WTC11 (cell line): ENCODE results near the gene RPS29.

Experiments used
- FOXJ3 ChIP-seq: sonication (generic); formaldehyde crosslinking; IDR thresholded peaks from 2 replicates; pipeline ENCODE4 v1.9.0; 2021; ENCODE audit warnings: missing genetic modification reagents, mild to moderate bottlenecking, borderline replicate concordance
- NFYB ChIP-seq: sonication (generic); formaldehyde crosslinking; conservative IDR thresholded peaks from 2 replicates; pipeline ENCODE4 v1.8.0; 2022; ENCODE audit warnings: low read depth, missing genetic modification reagents
- NR2C2 ChIP-seq: sonication (generic); formaldehyde crosslinking; IDR thresholded peaks from 2 replicates; pipeline ENCODE4 v1.8.0; 2022; ENCODE audit warnings: mild to moderate bottlenecking, missing genetic modification reagents
- TF ChIP-seq, protein P1 (sequence below): fragments of 200-600 bp; IDR thresholded peaks from 2 replicates; pipeline ENCODE4 v1.8.0; 2022; ENCODE audit warnings: antibody characterized with exemption

DNA sequence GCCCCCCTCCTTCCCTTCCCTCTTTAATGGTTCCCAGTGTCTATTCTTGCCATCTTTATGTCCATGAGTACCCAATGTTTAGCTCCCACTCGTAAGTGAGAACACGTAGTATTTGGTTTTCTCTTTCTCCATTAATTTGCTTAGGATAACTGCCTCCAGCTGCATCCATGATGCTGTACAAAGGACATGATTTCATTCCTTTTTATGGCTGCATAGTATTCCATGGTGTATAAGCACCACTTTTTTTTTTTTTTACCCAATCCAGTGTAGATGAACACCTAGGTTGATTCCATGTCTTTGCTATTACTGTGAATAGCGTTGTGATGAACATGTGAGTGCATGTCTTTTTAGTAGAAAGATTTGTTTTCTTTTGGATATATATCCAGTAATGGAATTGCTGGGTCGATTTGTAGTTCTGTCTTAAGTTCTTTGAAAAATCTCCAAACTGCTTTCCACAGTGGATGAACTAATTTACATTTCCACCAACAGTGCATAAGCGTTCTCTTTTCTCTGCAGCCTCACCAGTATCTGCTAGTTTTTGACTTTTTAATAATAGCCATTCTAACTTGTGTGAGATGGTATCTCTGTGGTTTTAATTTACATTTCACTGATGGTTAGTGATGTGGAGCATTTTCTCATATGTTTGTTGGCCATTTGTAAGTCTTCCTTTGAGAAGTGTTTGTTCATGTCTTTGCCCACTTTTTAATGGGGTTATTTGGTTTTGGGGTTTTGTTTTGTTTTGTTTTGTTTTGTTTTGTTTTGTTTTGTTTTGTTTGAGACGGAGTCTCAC, 26.0 kb downstream of the RPS29 start:
- TF ChIP-seq NR2C2 (no peak), FOXJ3 (CRISPR knock-in tag) (no peak), NFYB (CRISPR knock-in tag) (no peak)
- TF ChIP-seq, protein P1, sequence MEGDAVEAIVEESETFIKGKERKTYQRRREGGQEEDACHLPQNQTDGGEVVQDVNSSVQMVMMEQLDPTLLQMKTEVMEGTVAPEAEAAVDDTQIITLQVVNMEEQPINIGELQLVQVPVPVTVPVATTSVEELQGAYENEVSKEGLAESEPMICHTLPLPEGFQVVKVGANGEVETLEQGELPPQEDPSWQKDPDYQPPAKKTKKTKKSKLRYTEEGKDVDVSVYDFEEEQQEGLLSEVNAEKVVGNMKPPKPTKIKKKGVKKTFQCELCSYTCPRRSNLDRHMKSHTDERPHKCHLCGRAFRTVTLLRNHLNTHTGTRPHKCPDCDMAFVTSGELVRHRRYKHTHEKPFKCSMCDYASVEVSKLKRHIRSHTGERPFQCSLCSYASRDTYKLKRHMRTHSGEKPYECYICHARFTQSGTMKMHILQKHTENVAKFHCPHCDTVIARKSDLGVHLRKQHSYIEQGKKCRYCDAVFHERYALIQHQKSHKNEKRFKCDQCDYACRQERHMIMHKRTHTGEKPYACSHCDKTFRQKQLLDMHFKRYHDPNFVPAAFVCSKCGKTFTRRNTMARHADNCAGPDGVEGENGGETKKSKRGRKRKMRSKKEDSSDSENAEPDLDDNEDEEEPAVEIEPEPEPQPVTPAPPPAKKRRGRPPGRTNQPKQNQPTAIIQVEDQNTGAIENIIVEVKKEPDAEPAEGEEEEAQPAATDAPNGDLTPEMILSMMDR: no peak
